Fibroblast of skin of abdomen (primary cell): ENCODE data around the gene MAP3K7CL. TPM values are rescaled to one million over a fixed set of nuclear protein-coding genes. Genes with fewer than 3 reads are reported as not detected.

ENCODE experiments used
- DNase-seq: peaks from one replicate; pipeline ENCODE4 v3.0.0-alpha.2; 2013
- polyA plus RNA-seq, 2 experiments: library from polyadenylated mRNA; unstranded; fragments of 120-200 nt; gene quantifications; one replicate each; pipeline ENCODE4 v1.2.1, GENCODE V29; 2013; ENCODE audit not compliant: insufficient read length in 2 of 2

MAP3K7CL gene
- polyA plus RNA-seq (2013, experiment 1 of 2; ENCODE audit: insufficient read length) = 12.9 TPM
- polyA plus RNA-seq (2013, experiment 2 of 2; ENCODE audit: insufficient read length) = 11.0 TPM

- DNase-seq = peak; percentile 100
Observed at GRCh38 chr21:29130270-29130969, at the start of gene MAP3K7CL. MAP3K7CL (plus strand) TSS chr21:29130644; CDS start chr21:29133345, 2,701 bp downstream.

- no peak for DNase-seq
Observed at GRCh38 chr21:29082046-29082815, 48.2 kb upstream of the MAP3K7CL start.

- DNase-seq = no peak
Observed at GRCh38 chr21:29083306-29083705, 47.1 kb upstream of the MAP3K7CL start.

GRCh38 chr21:29084372-29084771 is 46.1 kb upstream of the MAP3K7CL start:
- DNase-seq = no peak

- no peak for DNase-seq
Observed at GRCh38 chr21:29085106-29085752, 45.2 kb upstream of the MAP3K7CL start.

GRCh38 chr21:29091033-29091432 is 39.4 kb upstream of the MAP3K7CL start:
- DNase-seq = peak; percentile 76

- DNase-seq = peak; percentile 40
Observed at GRCh38 chr21:29092102-29092959, 38.1 kb upstream of the MAP3K7CL start.

- no peak for DNase-seq
Observed at GRCh38 chr21:29096218-29097015, 34.0 kb upstream of the MAP3K7CL start.

- DNase-seq = no peak
Observed at GRCh38 chr21:29098156-29098555, 32.3 kb upstream of the MAP3K7CL start.

GRCh38 chr21:29102791-29103257 is 27.6 kb upstream of the MAP3K7CL start:
- DNase-seq = no peak

GRCh38 chr21:29104239-29104708 is 26.2 kb upstream of the MAP3K7CL start:
- peak; percentile 43 for DNase-seq

GRCh38 chr21:29105218-29105617 is 25.2 kb upstream of the MAP3K7CL start:
- no peak for DNase-seq

- peak; percentile 72 for DNase-seq
Observed at GRCh38 chr21:29114765-29115500, 15.5 kb upstream of the MAP3K7CL start.

GRCh38 chr21:29115899-29116298 is 14.5 kb upstream of the MAP3K7CL start:
- peak; percentile 27 for DNase-seq

- DNase-seq = no peak
Observed at GRCh38 chr21:29117372-29117955, 13.0 kb upstream of the MAP3K7CL start.

- no peak for DNase-seq
Observed at GRCh38 chr21:29121759-29122158, 8.7 kb upstream of the MAP3K7CL start.

GRCh38 chr21:29124645-29125044 is 5.8 kb upstream of the MAP3K7CL start:
- no peak for DNase-seq

GRCh38 chr21:29125191-29125590 is 5.3 kb upstream of the MAP3K7CL start:
- DNase-seq = no peak

- DNase-seq = no peak
Observed at GRCh38 chr21:29125979-29126378, 4.5 kb upstream of the MAP3K7CL start.

- no peak for DNase-seq
Observed at GRCh38 chr21:29133241-29133640, 2.8 kb downstream of the MAP3K7CL start.
